ENCODE measurements around the gene STK39.

Gene STK39

GRCh38 chr2:167914969-167915368 lies 332.4 kb downstream of the STK39 start:
- DNase-seq (ENCODE audit: low spot score) = no peak

DNA sequence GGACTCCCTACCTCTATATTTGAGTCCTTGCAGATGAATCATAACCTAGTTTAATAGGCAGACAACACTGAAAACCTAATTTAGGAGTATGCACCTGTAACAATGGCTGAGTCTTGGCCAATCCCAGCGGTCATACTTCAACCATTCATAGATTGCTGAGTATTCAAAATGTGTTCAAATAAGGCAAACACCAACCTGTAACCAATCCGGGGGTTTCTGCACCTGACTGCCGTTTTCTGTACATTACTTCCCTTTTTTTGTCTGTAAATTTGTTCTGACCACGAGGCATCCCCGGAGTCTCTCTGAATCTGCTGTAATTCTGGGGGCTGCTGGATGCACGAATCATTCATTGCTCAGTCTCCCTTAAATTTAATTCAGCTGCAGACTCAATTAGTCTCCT lies 338.6 kb downstream of the STK39 start:
- no peak for DNase-seq (ENCODE audit: low spot score)

GRCh38 chr2:167905668-167906067 lies 341.7 kb downstream of the STK39 start:
- no peak for DNase-seq (ENCODE audit: low spot score)

Data from globus pallidus (tissue), 1 donor.